SK-MEL-5 (cell line): Measurements from ENCODE around the gene TROAP. TPM values are rescaled to one million over a fixed set of nuclear protein-coding genes. Genes with fewer than 3 reads are reported as not detected.

Source experiments
- DNase-seq: peaks from one replicate; pipeline ENCODE4 v3.0.0-alpha.2; 2016; ENCODE audit warnings: low read depth, low spot score
- in situ Hi-C: cut with HindIII; loops from 2 replicates; pipeline ENCODE4 v1.10.0; 2016; ENCODE audit warnings: low sequenced_read_pairs, high pct_unique_total_duplicates, low pct_unique_long_range_greater_than_20kb
- total RNA-seq: library from RNA; depleted of rRNA; stranded (reverse); fragments of >200 nt; shearing (Covaris generic); gene quantifications from 2 replicates; pipeline ENCODE4 v1.2.3, GENCODE V29; 2014

The TROAP gene
- total RNA-seq, 1 experiment from 2014 or later, result 28.6 TPM

DNA sequence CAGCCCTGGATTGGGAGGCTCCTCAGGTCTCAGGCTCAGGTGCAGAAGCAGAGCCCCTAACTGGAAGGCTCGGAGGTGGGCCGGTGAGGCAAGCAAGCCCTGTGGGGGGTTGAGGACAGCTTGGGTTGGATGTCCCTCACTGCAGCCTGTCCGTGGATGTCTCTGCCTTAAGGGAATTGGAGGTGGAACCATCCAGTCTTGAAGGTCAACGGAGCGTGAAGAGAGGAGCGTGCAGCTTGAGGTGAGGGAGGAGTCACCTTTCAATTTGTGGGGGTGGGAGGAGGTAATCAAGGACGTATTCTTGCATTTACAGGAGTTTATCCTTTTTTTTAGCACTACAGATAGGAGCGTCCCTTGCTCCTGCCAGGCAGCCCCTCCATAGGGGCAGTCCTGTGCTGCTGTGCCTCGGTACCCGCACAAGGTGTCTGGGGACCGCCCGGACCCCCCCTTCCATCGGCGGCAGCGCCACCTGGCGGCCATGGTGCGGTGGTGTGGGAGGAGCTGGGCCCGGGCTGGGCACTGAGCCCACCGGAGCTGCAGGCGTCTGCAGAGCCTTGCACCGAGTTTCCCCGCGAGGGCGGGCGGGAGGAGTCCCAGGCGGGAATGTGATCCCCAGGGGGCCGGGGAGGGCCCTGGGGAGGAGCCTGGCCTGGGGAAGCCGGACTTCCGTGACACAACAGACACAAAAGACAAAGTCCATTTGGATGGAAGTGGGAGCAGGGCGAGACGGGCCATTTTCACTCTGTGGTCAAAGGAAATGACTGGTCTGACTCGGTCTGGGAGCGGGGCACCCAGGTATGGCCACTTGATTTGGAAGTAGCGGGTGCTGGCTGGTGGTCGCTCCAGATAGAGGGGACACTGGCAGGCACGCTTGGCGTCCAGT, 24.5 kb downstream of the TROAP start:
- DNase-seq, result peak; percentile 87
- in situ Hi-C loops, result no loop called here

DNA sequence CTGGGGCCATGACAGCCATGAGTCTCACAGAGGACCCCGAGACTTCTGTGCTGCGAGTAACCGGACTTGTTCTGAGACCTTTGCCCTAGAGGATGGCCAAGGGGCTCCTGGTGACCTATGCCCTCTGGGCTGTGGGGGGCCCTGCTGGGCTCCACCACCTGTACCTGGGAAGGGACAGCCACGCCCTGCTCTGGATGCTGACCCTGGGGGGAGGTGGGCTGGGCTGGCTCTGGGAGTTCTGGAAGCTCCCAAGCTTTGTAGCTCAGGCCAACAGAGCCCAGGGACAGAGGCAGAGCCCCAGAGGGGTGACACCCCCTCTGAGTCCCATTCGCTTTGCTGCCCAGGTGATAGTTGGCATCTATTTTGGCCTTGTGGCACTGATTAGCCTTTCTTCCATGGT, 25.7 kb downstream of the TROAP start:
- in situ Hi-C loops, result no loop called here
- DNase-seq, result no peak

DNA sequence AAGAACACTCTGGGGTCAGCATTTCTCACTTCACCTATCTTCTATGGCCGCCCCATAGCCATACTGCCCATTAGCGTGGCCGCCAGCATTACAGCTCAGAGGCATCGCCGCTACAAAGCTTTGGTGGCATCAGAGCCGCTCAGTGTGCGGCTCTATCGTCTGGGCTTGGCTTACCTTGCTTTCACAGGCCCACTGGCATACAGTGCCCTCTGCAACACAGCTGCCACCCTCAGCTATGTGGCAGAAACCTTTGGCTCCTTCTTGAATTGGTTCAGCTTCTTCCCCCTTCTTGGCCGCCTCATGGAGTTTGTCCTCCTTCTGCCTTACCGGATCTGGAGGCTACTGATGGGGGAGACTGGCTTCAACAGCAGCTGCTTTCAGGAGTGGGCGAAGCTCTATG, 26.2 kb downstream of the TROAP start:
- in situ Hi-C loops, result no loop called here
- DNase-seq, result no peak

DNA sequence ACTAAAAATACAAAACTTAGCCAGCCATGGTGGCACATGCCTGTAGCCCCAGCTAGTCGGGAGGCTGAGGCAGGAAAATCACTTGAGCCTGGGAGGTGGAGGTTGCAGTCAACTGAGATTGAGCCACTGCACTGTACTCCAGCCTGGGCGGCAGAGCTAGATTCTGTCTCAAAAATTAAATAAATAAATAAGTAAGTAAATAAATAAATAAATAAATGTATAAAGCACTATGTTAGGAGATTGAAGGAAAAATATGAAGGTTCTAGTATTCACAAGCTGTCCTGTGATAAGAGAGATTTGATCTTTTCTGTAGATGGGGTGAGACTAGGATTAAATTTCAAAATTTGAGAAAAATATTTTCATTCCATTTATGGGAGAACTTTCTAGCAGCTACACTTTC, 29.3 kb downstream of the TROAP start:
- in situ Hi-C loops, result no loop called here

DNA sequence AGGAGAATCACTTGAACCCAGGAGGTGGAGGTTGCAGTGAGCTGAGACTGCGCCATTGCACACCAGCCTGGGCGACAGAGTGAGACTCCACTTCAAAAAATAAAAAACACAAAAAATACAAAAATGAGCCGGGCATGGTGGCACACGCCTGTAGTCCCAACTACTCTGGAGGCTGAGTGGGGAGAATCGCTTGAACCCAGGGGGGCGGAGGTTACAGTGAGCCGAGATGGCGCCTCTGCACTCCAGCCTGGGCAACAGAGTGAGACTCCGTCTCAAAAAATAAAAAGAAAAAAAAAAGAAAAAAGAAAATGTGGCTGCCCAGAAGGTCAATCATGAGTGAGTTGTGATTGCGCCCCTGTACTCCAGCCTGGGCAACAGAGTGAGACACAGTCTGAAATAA, 32.9 kb downstream of the TROAP start:
- in situ Hi-C loops, result no loop called here
- DNase-seq, result no peak

More for the DNA sequence above, 29.3 kb downstream of the TROAP start:
- DNase-seq, result no peak

DNA sequence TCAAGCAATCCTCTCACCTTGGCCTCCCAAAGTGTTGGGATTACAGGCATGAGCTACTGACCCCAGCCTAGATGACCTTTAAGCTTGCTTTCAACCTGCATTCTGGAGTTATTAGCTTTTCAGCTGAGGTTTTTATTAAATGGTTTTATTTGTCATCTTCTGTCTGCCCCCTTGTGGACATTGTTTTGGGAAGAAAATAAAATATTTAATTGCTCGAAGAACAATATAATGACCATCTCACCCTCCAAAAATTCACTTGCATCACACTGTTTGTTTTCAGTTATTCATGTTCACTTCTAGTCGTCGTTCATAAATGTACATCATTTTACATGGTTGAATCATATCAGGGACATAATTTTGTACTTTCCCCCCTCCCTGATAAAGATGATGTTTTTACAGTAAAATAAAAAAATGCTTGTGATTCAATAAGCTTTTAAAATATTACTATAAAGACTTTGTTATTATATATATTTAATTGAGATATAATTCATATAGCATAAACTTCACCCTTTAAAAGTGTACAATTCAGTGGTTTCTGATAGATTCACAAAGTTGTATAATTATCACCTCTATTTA, 34.1 kb downstream of the TROAP start:
- peak; percentile 66 for DNase-seq
- in situ Hi-C loops, result no loop called here

DNA sequence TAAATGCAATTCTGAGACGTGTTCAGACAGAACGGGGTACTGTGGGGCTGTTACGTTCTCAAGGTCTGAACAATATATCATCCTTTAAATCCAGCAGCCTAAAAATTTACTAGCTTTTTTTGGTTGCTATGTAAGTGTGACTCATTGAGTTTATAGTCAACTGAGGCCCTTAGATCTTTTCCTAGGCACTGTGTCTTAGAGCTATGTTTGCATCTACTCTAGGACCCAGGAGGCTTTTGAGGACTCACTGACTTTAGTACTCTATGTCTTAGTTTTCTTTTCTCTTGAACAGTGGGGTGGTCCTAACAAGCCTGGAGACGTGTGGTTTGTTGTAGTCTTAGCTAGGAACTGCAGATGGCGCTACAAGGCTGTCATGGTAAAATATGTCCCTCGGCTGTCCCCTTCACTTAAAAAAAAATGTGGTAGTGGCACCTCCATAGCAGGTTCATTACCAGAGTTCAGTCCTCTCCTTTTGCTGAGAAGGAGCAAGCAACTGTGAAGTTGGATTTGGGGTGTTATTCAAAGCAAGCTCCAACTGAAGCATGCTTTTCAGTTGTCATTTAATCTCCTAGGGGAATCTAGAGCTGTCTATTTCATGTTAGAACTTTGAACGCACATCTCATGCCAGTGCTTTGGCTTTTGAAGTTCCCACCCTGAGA, 35.6 kb downstream of the TROAP start:
- peak; percentile 90 for DNase-seq
- in situ Hi-C loops, result no loop called here

DNA sequence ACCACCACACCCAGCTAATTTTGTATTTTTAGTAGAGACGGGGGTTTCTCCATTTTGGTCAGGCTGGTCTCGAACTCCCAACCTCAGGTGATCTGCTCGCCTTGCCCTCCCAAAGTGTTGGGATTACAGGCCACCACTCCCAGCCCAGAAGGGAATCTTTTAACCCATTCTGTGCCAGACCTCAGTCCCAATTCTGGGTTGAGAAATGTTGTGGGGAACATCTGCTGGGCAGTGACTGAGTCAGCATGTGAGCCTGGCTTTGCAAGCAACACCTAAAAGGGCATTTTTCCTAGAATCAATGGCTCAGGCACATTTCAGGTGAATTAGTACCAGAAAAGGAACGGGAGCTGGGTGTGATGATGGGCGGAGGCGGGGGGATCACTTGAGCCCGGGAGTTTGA, 36.6 kb downstream of the TROAP start:
- DNase-seq, result no peak
- in situ Hi-C loops, result loop anchor here (10.0 kb wide), 1 partner anchor 155 kb away; no protein-coding TSS in a partner anchor

DNA sequence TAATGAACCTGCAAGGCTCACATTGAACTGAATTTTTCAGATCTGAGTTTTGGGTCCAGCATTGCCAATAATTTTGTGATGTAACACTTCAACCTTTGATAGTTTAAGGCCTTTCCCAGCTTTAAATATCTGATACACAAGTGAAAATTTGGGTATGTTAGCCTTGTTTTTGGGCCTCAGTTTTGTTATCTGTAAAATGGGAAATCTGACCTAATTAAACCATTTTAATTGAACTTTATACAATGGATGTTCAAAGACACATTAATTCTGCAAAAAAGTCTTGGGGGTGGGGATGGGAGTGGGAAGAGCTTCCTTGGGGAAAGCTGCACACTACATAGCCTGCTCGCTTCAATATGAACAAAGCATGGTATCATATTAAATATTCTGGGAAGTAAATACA, 39.0 kb downstream of the TROAP start:
- in situ Hi-C loops, result loop anchor here (10.0 kb wide), 1 partner anchor 153 kb away; no protein-coding TSS in a partner anchor
- DNase-seq, result no peak

DNA sequence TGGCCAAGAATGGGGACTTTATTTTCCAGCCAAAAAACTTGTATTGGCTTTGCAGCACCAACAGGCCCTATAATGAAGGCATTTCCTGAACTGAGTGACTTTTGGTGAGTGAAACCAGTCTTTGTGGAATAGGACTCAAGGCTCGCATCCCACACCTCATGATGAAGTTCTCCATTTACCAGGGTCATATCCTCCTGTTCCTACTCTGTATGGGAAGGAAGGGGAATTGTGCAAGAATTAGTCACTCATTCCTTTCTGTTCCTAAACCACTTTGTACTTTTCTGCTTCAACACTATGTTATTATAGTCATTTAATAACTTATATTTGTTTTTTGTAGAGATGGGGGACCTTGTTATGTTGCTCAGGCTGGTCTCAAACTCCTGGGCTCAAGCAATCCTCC, 41.9 kb downstream of the TROAP start:
- in situ Hi-C loops, result loop anchor here (10.0 kb wide), 1 partner anchor 150 kb away; no protein-coding TSS in a partner anchor
- DNase-seq, result peak; percentile 27

DNA sequence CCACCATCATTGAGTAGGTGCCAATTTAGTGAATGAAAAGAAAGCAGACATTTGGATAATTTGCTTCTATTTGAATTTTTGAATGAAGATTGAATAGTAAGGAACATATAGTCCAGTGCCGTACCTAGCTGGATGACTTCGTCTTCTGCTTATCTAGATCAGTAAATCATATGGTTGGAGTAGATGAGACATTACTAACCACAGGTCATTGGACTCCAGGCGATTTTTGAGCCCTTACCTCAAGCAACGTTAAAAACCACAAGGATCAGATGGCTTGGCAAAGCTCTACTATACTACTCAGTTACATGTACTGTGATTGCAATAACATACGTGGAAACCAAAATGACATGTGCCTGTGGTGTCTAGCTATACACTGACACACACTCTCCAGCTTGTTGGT, 42.5 kb downstream of the TROAP start:
- no peak for DNase-seq
- in situ Hi-C loops, result loop anchor here (10.0 kb wide), 1 partner anchor 149 kb away; no protein-coding TSS in a partner anchor

DNA sequence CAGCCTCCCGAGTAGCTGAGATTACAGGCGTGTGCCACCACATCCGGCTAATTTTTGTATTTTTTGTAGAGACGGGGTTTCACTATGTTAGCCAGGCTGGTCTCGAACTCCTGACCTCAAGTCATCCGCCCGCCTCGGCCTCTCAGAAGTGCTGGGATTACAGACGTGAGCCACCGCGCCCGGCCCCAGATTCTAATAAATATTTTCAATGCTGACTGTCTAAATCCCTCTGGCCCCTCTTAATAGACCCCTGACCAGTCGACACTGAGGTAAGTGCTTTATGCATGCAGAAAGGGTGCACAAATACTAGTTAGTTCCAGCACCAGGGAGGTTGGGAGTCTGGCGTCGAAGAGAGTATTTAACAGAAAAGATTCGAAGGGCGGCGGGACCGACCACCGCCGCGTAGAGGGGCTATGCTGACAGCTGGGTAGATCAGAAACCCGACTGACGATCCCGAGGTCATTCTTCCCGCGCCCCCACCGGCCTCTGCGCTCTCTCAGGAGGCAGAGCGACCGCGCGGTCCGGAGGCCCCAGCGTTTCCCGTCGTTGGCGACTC, 43.1 kb downstream of the TROAP start:
- no peak for DNase-seq
- in situ Hi-C loops, result loop anchor here (10.0 kb wide), 1 partner anchor 149 kb away; no protein-coding TSS in a partner anchor

DNA sequence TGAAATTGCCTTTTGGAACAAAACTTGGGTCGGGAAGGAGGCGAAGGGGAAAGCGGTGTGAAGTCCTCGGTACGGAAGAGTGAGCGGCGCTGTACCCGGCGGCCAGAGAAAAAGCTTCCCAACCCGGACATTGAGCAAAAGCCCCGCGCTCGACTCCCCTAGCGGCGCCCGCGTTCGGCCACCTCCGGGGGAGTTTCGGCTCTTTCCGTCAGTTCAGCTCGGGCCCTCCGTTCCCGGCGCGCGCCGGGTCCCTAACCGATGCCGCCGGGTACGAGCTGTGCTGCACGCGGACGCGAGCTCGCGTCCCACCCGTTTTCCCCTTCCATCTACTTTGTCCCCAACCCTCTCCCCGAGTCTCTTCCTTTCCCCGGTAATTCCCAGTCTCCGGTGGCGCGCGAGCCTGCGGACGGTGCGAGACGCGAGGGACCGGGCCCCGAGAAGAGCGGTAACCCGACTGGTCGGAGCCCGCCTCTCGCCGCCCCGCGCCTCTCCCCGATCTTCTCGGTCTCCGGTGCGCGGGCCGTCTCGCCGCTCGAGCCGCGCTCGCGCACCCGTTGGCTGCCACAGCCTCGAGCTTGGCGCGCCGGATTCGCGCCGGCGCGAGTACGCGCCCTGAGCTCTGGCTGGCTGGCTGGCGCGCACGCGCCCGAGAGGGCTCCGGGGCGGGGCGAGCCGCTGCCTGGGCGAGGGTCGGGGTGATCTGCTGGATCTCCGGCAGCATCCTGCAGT, 43.8 kb downstream of the TROAP start:
- peak; percentile 95 for DNase-seq
- in situ Hi-C loops, result loop anchor here (10.0 kb wide), 1 partner anchor 148 kb away; no protein-coding TSS in a partner anchor

DNA sequence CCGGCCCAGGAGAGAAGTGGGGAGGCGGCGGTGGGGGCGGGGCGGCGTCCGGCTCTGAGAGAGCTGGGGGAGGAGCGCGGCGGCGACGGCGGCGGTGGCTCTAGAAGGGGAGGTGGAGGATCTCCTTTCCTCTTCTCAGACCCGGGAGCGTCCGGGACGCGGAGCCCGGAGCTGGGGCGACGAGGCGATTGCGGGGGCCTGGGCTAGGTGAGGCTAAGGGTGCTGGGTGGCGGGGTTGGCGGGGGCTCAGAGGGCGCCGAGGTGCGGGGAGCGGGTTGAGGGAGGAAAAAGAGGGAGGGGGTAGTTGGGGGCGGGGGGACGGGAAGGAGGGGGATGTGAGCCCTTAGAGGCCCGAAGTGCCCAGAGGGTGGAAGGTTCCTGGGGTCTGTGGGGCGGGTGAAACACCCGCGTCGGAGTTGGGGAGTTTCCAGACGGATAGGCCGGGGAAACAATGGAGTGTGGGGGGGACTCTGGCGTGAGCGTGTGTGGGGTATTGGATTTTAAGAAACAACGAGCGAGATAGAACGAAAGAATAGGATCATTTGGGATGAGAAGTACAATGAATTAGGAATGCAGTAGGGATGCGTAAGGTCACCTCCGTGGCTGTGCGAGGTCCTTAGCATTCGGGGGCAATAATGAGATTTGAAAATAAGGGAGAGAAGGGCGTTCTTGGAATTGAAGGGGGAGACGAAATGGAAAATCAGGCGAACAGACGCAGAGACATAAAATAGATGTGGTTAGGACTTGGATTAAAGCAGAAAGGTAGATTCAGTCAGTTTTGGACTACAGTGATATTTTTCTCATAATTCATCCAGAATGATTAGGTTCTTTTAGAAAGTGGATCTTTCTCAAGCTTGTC, 44.6 kb downstream of the TROAP start, which contains the start of gene SPATS2:
Gene SPATS2 (plus strand): TSS at position 82 of the 859 bp plus-strand sequence. CDS start 93,551 bp downstream, outside the sequence.
- peak; percentile 35 for DNase-seq
- in situ Hi-C loops, result loop anchor here (10.0 kb wide), 1 partner anchor 147 kb away; no protein-coding TSS in a partner anchor

DNA sequence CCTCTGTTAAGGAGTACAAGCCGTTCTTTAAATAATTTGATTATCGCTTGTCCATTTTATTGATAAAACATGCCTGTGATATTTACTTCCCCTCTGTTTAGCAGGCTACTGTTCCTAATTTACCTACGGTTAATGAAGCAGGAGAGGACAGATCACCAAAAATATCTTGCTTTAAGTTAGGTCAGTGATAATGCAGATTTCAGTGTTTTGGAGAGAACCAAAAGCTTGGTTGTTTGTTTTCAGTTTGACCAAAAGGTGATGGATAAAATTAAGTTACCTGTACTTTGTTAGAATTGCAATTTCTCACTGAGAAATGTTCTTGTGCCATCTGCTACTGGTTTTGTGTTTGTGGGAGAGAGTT, 45.2 kb downstream of the TROAP start:
- in situ Hi-C loops, result loop anchor here (10.0 kb wide), 1 partner anchor 147 kb away; no protein-coding TSS in a partner anchor
- DNase-seq, result no peak

DNA sequence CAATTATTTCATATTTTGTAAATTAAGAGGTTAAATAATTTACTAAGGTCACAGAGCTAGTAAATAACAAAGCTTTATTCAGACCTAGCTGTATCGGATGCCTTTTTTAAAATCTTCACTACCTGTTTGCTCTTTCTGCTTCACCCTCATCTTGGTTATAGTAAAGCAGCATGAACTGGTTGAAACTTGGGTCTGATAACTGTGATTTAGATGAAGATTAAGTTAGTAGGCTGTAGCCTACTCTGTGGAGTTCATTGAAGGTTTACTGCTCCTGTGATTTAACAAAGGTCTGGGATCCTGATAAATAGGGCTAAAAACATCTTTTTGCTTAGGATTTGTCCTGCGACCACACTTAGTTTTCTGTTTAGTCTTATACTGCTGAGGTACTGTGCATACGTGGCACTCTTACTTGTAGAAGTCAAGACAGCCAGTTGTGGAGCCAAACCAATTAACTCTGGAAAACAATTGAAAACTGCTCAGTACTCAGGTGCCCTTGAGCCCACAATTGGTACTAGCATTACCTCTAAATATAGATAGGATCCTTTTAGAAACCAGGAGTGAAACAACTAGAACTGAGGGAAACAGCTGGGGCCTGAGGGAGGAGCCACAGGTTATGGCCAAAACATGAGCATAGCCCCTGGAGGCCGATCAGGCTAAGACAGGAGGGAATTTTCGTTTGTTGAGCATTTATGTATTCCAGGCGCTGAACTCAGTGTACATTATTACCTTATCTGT, 46.5 kb downstream of the TROAP start:
- in situ Hi-C loops, result loop anchor here (10.0 kb wide), 1 partner anchor 145 kb away; no protein-coding TSS in a partner anchor

More for the DNA sequence above, 46.5 kb downstream of the TROAP start:
- peak; percentile 75 for DNase-seq
